ENCODE results near the gene ARVCF. TPM values are rescaled to one million over a fixed set of nuclear protein-coding genes. Genes with fewer than 3 reads are reported as not detected.

ARVCF gene
- total RNA-seq, 4 donors from 2014 or later: 1.5 to 15.3 (median 7.5) TPM

GRCh38 chr22:19974268-19974861 lies 42.3 kb downstream of the ARVCF start:
- TF ChIP-seq CTCF (IDR thresholded peaks at IDR 0.05; ENCODE audit: low read depth): no peak

GRCh38 chr22:19973551-19974267 lies 42.9 kb downstream of the ARVCF start:
- no peak for TF ChIP-seq CTCF (IDR thresholded peaks at IDR 0.05; ENCODE audit: low read depth)

GRCh38 chr22:19972652-19973550 lies 43.7 kb downstream of the ARVCF start:
- no peak for TF ChIP-seq CTCF (IDR thresholded peaks at IDR 0.05; ENCODE audit: low read depth)

GRCh38 chr22:19972251-19972650 lies 44.4 kb downstream of the ARVCF start:
- TF ChIP-seq CTCF (IDR thresholded peaks at IDR 0.05; ENCODE audit: low read depth): no peak

GRCh38 chr22:19971276-19972124 lies 45.1 kb downstream of the ARVCF start:
- TF ChIP-seq CTCF (IDR thresholded peaks at IDR 0.05; ENCODE audit: low read depth): no peak

- no peak for TF ChIP-seq CTCF (IDR thresholded peaks at IDR 0.05; ENCODE audit: low read depth)
These were observed 45.9 kb downstream of the ARVCF start for GRCh38 chr22:19970479-19971275.
